Measurements from ENCODE around the gene LIX1L.
A peak's percentile ranks its signal among the peaks of the same experiment; 100 is the strongest.

The LIX1L gene

DNA sequence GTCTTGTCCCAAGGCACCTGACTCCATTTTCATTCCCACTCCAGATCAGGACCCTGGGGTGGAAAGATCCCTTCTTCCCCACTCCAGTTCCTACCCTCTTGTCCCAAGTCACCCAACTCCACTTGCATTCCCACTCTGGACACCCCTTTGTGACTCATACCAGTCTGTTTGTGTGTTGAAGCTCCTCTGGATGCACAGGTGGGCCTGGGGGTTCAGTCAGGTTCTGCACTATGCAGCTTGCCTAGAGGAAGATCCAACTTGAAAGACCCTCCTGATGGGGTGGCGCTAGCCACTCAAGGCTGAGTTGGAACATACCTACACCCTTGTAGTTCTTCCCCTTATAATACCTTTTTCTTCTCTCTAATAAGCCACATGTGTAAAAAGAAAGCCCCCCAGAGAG lies 62.3 kb downstream of the LIX1L start:
- no peaks in the 10 kb centered on the region for H3K36me3 ChIP-seq

DNA sequence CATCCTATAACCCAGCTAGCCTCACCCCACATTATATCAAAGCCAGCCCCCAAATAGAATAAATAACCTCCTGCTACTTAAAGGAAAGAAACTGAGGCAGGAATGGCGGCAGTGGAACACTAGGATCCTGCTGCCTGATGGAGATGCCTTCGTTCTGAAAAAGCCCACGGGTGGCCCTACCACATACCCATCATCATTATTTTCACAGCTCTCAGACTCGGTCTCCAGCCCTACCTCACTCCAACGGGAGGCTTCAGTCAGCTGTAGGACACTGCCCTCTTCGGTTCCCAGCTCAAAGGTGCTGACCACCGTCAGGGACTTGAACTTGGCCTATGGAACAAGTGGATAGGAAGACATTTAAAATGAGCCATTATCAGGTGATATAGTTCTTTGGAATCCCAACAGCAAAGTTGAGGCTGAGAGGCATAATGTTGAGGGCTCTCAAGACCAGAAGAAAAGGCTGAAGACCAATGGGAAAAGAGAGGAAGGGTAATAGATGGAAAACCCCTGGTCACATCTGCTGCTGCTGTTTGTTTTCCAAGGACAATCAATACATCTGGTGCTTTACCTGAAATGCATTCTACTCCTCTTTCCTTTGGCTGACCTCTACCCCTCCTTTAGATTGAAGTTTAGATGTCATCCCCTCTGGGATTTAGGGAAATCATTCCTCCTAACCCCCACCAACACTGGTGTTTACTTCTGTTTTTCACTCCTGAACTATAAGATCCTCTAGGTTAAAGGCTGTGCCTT lies 64.3 kb downstream of the LIX1L start:
- Histone ChIP-seq H3K36me3 (no peaks in the 10 kb centered on the region), H3K4me3 (ENCODE audit: low read depth in 1 of 2, low read length in 1 of 2) (no peak overlapping the region), H3K9me3 (no peaks in the 10 kb centered on the region), H3K27me3 (no peaks in the 10 kb centered on the region), H3K27ac (no peak overlapping the region), H3K4me1 (ENCODE audit: control insufficient read depth in 1 of 2, insufficient read depth in 1 of 2, low read depth in 1 of 2, low read length in 1 of 2) (peaks cover 0 to 5% of the 10 kb centered on the region in 2 experiments)
- TF ChIP-seq, protein P1, sequence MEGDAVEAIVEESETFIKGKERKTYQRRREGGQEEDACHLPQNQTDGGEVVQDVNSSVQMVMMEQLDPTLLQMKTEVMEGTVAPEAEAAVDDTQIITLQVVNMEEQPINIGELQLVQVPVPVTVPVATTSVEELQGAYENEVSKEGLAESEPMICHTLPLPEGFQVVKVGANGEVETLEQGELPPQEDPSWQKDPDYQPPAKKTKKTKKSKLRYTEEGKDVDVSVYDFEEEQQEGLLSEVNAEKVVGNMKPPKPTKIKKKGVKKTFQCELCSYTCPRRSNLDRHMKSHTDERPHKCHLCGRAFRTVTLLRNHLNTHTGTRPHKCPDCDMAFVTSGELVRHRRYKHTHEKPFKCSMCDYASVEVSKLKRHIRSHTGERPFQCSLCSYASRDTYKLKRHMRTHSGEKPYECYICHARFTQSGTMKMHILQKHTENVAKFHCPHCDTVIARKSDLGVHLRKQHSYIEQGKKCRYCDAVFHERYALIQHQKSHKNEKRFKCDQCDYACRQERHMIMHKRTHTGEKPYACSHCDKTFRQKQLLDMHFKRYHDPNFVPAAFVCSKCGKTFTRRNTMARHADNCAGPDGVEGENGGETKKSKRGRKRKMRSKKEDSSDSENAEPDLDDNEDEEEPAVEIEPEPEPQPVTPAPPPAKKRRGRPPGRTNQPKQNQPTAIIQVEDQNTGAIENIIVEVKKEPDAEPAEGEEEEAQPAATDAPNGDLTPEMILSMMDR (IDR thresholded peaks at IDR 0.05) = no peak

More for the DNA sequence above, 62.3 kb downstream of the LIX1L start:
- Histone ChIP-seq H3K27me3 (no peaks in the 10 kb centered on the region), H3K4me1 (ENCODE audit: control insufficient read depth in 1 of 2, insufficient read depth in 1 of 2, low read depth in 1 of 2, low read length in 1 of 2) (peaks cover 0 to 5% of the 10 kb centered on the region in 2 experiments), H3K9me3 (no peaks in the 10 kb centered on the region), H3K27ac (no peak overlapping the region), H3K4me3 (ENCODE audit: low read depth in 1 of 2, low read length in 1 of 2) (no peak overlapping the region)
- TF ChIP-seq, protein P1 (IDR thresholded peaks at IDR 0.05) = no peak

DNA sequence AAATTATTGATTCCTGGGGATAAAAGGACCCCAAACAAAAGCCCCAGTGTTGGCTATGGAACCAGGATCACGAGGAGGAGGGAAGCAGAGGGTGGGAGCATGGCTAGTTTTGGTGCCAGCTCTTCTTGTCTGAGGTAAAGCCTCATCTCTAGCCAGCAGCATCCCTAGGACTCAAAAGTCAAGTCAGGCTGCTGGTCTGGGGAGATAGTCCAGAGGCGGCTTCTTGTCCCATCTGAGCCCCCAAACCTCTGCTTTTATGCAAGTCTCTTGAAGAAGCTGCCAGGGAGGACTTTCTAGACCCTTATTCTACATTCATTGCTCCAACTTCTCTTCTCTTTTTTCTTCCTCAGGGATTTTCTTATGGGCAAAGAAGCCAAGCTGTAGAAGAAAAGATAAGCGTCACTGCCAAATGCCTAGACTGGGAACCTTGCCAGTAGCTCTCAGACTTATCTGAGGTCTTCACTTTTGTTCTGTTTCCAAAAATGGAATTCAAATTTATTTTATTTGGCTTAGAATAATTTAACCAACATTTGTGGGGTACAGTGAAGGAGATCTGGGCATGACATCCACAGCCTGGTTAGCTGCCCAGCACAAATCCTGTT lies 65.2 kb downstream of the LIX1L start:
- Histone ChIP-seq H3K4me3 (ENCODE audit: low read depth in 1 of 2, low read length in 1 of 2) (no peak overlapping the region), H3K9me3 (no peaks in the 10 kb centered on the region), H3K27ac (no peak overlapping the region), H3K27me3 (no peaks in the 10 kb centered on the region), H3K4me1 (ENCODE audit: control insufficient read depth in 1 of 2, insufficient read depth in 1 of 2, low read depth in 1 of 2, low read length in 1 of 2) (peaks cover 0 to 5% of the 10 kb centered on the region in 2 experiments), H3K36me3 (no peaks in the 10 kb centered on the region)
- TF ChIP-seq, protein P1 (IDR thresholded peaks at IDR 0.05) = no peak

DNA sequence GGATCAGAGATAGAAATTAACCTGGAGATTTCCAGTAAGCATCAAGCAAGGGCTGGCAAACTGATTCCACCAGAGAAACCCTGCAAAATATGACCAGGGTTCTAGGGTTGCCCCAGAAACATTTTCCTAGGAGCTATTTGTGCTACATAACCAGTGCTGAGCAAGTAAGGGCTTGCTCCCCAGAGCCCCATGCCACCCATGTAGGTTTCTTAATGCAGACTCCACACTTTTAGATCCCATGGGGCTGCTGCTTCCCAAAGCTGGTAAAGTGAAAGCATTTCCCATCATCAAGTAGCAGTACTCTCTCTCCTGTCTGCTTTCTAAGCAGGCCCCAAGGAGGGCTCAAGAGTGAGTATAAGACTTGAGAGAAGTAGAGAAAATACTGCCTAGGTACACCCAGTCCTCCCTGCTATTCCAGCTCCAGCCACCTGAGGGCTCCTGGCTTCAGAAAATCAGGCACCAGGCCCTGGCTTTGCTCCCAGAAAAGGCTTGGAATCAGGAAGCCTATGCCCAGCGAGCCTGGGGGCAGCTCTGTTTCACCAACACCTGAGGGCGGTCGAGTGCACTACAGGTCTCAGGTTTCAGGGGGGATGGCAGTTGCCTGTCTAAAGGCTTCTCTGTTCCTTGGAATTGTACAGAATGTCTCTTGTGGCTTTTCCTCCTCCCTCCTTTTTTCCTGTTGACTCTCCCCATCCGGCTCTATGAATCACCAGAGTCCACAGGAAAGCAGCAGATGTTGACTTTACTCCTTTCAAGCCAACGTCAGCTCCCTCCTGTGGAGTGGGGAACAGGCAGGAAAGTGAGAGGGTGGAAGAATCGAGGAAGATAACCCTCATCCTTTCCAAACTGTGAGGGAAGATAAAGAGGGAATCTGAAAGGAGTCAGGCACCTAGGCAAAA lies 66.0 kb downstream of the LIX1L start:
- peaks cover 0 to 5% of the 10 kb centered on the region in 2 experiments for H3K4me1 ChIP-seq (ENCODE audit: control insufficient read depth in 1 of 2, insufficient read depth in 1 of 2, low read depth in 1 of 2, low read length in 1 of 2)
- H3K4me3 ChIP-seq (ENCODE audit: low read depth in 1 of 2, low read length in 1 of 2) = no peak overlapping the region

DNA sequence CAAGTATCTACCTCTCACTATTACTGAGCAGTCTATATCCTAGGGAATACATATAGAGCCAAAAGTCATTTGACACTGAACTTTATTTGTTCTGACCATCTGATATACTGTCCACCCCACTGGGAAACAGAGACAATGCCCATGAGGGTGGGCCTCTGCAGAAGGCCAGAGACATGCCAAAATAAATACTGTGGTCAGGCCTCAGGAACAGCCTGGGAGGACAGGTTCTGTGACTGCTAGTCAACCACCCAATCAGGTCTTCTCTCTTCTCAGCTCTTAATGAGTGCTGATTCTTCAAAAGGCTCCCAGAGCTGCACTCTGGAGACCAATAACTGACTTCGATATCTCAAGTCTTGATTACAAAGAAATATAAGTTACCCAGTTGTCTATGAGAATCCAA lies 66.7 kb downstream of the LIX1L start:
- H3K27me3 ChIP-seq = no peaks in the 10 kb centered on the region
- H3K9me3 ChIP-seq = no peaks in the 10 kb centered on the region
- TF ChIP-seq, protein P1 (IDR thresholded peaks at IDR 0.05) = no peak
- no peak overlapping the region for H3K27ac ChIP-seq
- H3K4me1 ChIP-seq (ENCODE audit: control insufficient read depth in 1 of 2, insufficient read depth in 1 of 2, low read depth in 1 of 2, low read length in 1 of 2) = peaks cover 3 to 7% of the 10 kb centered on the region in 2 experiments
- no peaks in the 10 kb centered on the region for H3K36me3 ChIP-seq
- H3K4me3 ChIP-seq (ENCODE audit: low read depth in 1 of 2, low read length in 1 of 2) = no peak overlapping the region

More for the DNA sequence above, 66.0 kb downstream of the LIX1L start:
- H3K27me3 ChIP-seq = no peaks in the 10 kb centered on the region
- no peak overlapping the region for H3K27ac ChIP-seq
- no peaks in the 10 kb centered on the region for H3K36me3 ChIP-seq
- no peaks in the 10 kb centered on the region for H3K9me3 ChIP-seq
- TF ChIP-seq, protein P1 (IDR thresholded peaks at IDR 0.05) = peak; percentile 80
